B cell (primary cell): Measurements from ENCODE around the gene ATP6V1C2. TPM values are rescaled to one million over a fixed set of nuclear protein-coding genes. Genes with fewer than 3 reads are reported as not detected.

Source experiments
- ATAC-seq: fragments of 200-7000 bp; cut with Tn5 transposase; one replicate; pipeline ENCODE4 v1.10.0; 2021; ENCODE audit warnings: low read depth, mild to moderate bottlenecking, moderate number of reproducible peaks, moderate library complexity
- CTCF ChIA-PET: fragments of 350-600 bp; sonication (Branson Sonifier 250); formaldehyde crosslinking; loops from one replicate; lab custom pipeline; 2021; ENCODE audit warnings: antibody characterized with exemption, inconsistent platforms; lab: Charles Lee
- POLR2A ChIA-PET: fragments of 350-600 bp; sonication (Branson Sonifier 250); formaldehyde crosslinking; loops from one replicate; lab custom pipeline; 2021; ENCODE audit warnings: antibody characterized with exemption; lab: Charles Lee
- DNase-seq: peaks from one replicate; pipeline ENCODE4 v3.0.0; 2013
- H2AFZ ChIP-seq: 2 replicates; pipeline ENCODE4 v1.6.1; 2012; ENCODE audit warnings: mild to moderate bottlenecking, low read depth, low read length; ENCODE audit not compliant: insufficient read depth, poor library complexity, severe bottlenecking
- H3K27ac ChIP-seq, 2 donors: 1 replicate in 1 of 2; 2 replicates in 1 of 2; pipeline ENCODE4 v1.5.1; 2012 to 2013; ENCODE audit warnings: low read length in 2 of 2, mild to moderate bottlenecking in 2 of 2, moderate library complexity in 1 of 2
- H3K27me3 ChIP-seq, 4 experiments: fragments of 200-600 bp in 1 of 4; sonication (generic) in 1 of 4; replicated peaks in 1 of 4; 1 replicate in 2 of 4; 2 replicates in 2 of 4; pipeline versions ENCODE4 v1.6.1 to v1.7.0; 2013 to 2016; ENCODE audit warnings: low read length in 3 of 4, mild to moderate bottlenecking in 2 of 4, mixed read lengths in 1 of 4, moderate library complexity in 1 of 4; ENCODE audit not compliant: insufficient read depth in 4 of 4, control insufficient read depth in 3 of 4; ENCODE audit errors: control extremely low read depth in 1 of 4
- H3K36me3 ChIP-seq, 2 experiments: replicated peaks in 1 of 2; 1 replicate in 1 of 2; 2 replicates in 1 of 2; pipeline versions ENCODE4 v1.6.1 to v1.7.1; 2013; ENCODE audit warnings: low read length in 1 of 2; ENCODE audit not compliant: insufficient read depth in 2 of 2, control insufficient read depth in 1 of 2; ENCODE audit errors: control extremely low read depth in 1 of 2, extremely low read depth in 1 of 2
- H3K4me1 ChIP-seq, 2 donors: fragments of 200-600 bp in 1 of 2; sonication (generic) in 1 of 2; 1 replicate in 1 of 2; 2 replicates in 1 of 2; pipeline versions ENCODE4 v1.5.1 to v1.6.1; 2013 to 2017; ENCODE audit warnings: low read length in 2 of 2; ENCODE audit not compliant: control insufficient read depth in 2 of 2, insufficient read depth in 2 of 2
- H3K4me2 ChIP-seq: replicated peaks from 2 replicates; pipeline ENCODE3; 2012; ENCODE audit warnings: mild to moderate bottlenecking, low read depth, low read length; ENCODE audit not compliant: poor library complexity, severe bottlenecking
- H3K4me3 ChIP-seq, 5 experiments: fragments of 200-600 bp in 1 of 5; sonication (generic) in 1 of 5; 1 replicate in 3 of 5; 2 replicates in 2 of 5; pipeline versions ENCODE4 v1.5.1 to v1.7.0; 2011 to 2016; ENCODE audit warnings: low read length in 4 of 5, mild to moderate bottlenecking in 4 of 5, low read depth in 2 of 5, control low read depth in 1 of 5, moderate library complexity in 1 of 5; ENCODE audit not compliant: insufficient read depth in 1 of 5; ENCODE audit errors: control extremely low read depth in 1 of 5, extremely low read depth in 1 of 5
- H3K79me2 ChIP-seq: fragments of 200-600 bp; sonication (generic); one replicate; pipeline ENCODE4 v1.6.0; 2016; ENCODE audit warnings: low read length; ENCODE audit not compliant: control insufficient read depth, insufficient read depth
- H3K9ac ChIP-seq: fragments of 200-600 bp; sonication (generic); 2 replicates; pipeline ENCODE4 v1.6.1; 2017; ENCODE audit warnings: mild to moderate bottlenecking, low read length, moderate library complexity
- H3K9me3 ChIP-seq, 3 donors: one replicate each; pipeline versions ENCODE4 v1.6.1 to v1.7.1; 2013; ENCODE audit warnings: low read length in 2 of 3; ENCODE audit not compliant: control insufficient read depth in 2 of 3, insufficient read depth in 1 of 3; ENCODE audit errors: control extremely low read depth in 1 of 3
- H4K20me1 ChIP-seq: 2 replicates; pipeline ENCODE4 v1.6.0; 2012; ENCODE audit warnings: mild to moderate bottlenecking, low read length; ENCODE audit not compliant: insufficient read depth, control insufficient read depth, poor library complexity, severe bottlenecking
- H3K27ac Mint-ChIP-seq: one replicate; pipeline ENCODE4 v1.8.0; 2021; ENCODE audit warnings: mixed read lengths
- H3K27me3 Mint-ChIP-seq: one replicate; pipeline ENCODE4 v1.8.0; 2021; ENCODE audit warnings: mixed read lengths
- H3K4me1 Mint-ChIP-seq: one replicate; pipeline ENCODE4 v1.8.0; 2021; ENCODE audit warnings: mixed read lengths
- H3K4me3 Mint-ChIP-seq: one replicate; pipeline ENCODE4 v1.8.0; 2021; ENCODE audit warnings: mixed read lengths
- H3K9me3 Mint-ChIP-seq: one replicate; pipeline ENCODE4 v1.8.0; 2022; ENCODE audit warnings: mixed read lengths; ENCODE audit not compliant: insufficient read depth
- EZH2 ChIP-seq: IDR thresholded peaks from 2 replicates; pipeline ENCODE4 v1.6.1; 2012; ENCODE audit warnings: borderline replicate concordance, low read depth, mild to moderate bottlenecking, moderate library complexity, low read length; ENCODE audit not compliant: insufficient read depth, poor library complexity, severe bottlenecking
- WGBS: methylation state at CpG from one replicate; pipeline ENCODE4 v1.1.5; 2013; ENCODE audit warnings: missing lambda C conversion rate; ENCODE audit not compliant: insufficient coverage; 5-methylcytosine and 5-hydroxymethylcytosine counted together
- intact Hi-C: fragments of 100-400 bp; cut with micrococcal nuclease; formaldehyde crosslinking; loops from one replicate; pipeline ENCODE4 v1.10.0; 2022
- polyA plus RNA-seq: library from polyadenylated mRNA; depleted of rRNA; stranded (reverse); fragments of >200 nt; gene quantifications from 2 replicates; pipeline ENCODE4 v1.2.3, GENCODE V29; 2012
- total RNA-seq, 2 donors: library from RNA; stranded (reverse); fragments of 120-200 nt in 1 of 2; gene quantifications; 1 replicate in 1 of 2; 2 replicates in 1 of 2; pipeline versions ENCODE4 v1.2.3 to v1.2.4, GENCODE V29; 2013 to 2022
- TF ChIP-seq, protein P1 (sequence below): fragments of 200-600 bp; IDR thresholded peaks from one replicate; pipeline ENCODE4 v1.8.0; 2022; ENCODE audit warnings: antibody characterized with exemption, mild to moderate bottlenecking

Gene ATP6V1C2
- total and polyA plus RNA-seq, 2 donors (not counting 1 experiment from before 2014, with no cell fraction given) = 0.54 to 4.4 TPM

DNA sequence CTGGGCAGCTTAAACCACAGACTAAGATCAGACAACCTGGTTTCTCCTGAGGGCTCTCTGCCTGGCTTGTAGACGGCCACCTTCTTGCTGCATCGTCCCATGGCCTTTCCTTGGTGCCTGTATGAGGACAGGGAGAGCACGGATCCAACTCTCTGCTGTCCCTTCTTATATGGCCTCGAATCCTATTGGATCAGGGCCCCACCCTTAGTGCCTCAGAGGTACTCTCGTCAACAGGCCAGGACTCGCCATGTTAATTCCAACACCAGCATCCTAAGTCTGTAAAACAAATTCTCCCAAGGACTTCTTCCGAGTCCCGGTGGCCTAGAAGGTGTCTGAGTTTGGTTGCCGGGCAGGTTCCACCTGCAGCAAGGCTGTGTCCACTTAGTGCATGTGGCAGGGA is 40.2 kb downstream of the ATP6V1C2 start:
- intact Hi-C loops = no loop called here

DNA sequence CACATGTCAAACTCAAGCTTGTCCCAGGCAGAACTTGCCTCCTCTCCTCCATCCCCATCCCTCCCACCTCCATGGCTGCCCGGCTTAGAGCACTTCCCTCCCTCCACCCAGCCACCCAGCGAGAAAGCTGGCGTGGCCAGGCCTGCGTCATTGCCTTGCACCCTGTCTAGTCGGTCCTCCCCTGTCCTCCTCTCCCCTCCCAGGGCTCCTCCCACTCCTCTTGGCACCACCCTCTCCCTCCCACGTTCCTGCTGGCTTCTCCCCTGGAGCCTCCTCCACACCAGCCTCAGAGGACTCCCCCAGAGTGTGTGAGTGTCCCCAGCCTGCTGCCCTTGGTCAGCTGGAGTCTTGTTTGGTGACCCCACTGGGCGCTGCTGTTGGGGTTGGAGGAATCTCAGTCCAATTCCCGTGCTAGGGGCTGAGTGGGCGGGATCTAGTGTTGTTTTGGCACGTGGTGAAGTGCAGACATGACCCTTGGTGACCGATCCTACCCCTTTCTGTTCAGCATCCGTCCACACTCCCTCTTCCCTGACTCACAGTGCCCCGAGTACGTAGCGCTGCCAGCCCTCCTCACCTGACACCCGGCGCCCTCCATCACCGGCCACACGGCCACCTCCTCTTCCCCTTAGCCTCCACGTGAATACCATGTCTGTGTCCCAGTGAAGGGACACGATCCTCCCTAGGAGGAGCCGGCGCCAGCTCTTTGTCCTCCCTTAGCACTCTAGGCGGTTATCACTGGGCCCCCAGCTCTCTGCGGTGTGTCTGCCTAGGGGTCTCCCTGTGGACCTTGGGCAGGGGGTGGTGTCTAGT is 41.4 kb downstream of the ATP6V1C2 start:
- Histone ChIP-seq H2AFZ (no peak overlapping the region), H3K4me1 (peaks cover 8 to 9% of the 10 kb centered on the region in 2 donors), H3K27ac (no peak overlapping the region), H3K9ac (no peak overlapping the region), H4K20me1 (no peaks in the 10 kb centered on the region), H3K79me2 (no peaks in the 10 kb centered on the region), H3K4me2 (no peak overlapping the region), H3K4me3 (no peak overlapping the region), H3K9me3 (peaks cover 0 to 3% (median 0%) of the 10 kb centered on the region in 3 donors), H3K36me3 (no peaks in the 10 kb centered on the region), H3K27me3 (peaks cover 0 to 2% (median 0%) of the 10 kb centered on the region in 4 experiments)
- ATAC-seq (no peak), DNase-seq (no peak)
- intact Hi-C loops = no loop called here
- POLR2A ChIA-PET = no interaction called here
- TF ChIP-seq, protein P1, sequence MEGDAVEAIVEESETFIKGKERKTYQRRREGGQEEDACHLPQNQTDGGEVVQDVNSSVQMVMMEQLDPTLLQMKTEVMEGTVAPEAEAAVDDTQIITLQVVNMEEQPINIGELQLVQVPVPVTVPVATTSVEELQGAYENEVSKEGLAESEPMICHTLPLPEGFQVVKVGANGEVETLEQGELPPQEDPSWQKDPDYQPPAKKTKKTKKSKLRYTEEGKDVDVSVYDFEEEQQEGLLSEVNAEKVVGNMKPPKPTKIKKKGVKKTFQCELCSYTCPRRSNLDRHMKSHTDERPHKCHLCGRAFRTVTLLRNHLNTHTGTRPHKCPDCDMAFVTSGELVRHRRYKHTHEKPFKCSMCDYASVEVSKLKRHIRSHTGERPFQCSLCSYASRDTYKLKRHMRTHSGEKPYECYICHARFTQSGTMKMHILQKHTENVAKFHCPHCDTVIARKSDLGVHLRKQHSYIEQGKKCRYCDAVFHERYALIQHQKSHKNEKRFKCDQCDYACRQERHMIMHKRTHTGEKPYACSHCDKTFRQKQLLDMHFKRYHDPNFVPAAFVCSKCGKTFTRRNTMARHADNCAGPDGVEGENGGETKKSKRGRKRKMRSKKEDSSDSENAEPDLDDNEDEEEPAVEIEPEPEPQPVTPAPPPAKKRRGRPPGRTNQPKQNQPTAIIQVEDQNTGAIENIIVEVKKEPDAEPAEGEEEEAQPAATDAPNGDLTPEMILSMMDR = no peak
- no peak for TF ChIP-seq EZH2
- CTCF ChIA-PET = no interaction called here
- Mint-ChIP-seq H3K27ac (peak overlapping the region; percentile 46), H3K27me3 (no peaks in the 10 kb centered on the region), H3K4me3 (no peak overlapping the region), H3K4me1 (peaks cover 11% of the 10 kb centered on the region), H3K9me3 (no peaks in the 10 kb centered on the region)
- 83% methylated on average over 22 of the region's 25 CpGs for WGBS

More for the DNA sequence above, 40.2 kb downstream of the ATP6V1C2 start:
- ATAC-seq (no peak), DNase-seq (no peak)
- Mint-ChIP-seq H3K4me1 (peaks cover 11% of the 10 kb centered on the region), H3K27me3 (no peaks in the 10 kb centered on the region), H3K9me3 (no peaks in the 10 kb centered on the region), H3K4me3 (no peak overlapping the region), H3K27ac (no peak overlapping the region)
- Histone ChIP-seq H3K27ac (no peak overlapping the region), H3K36me3 (no peaks in the 10 kb centered on the region), H3K4me3 (no peak overlapping the region), H3K79me2 (no peaks in the 10 kb centered on the region), H4K20me1 (no peaks in the 10 kb centered on the region), H3K9ac (no peak overlapping the region), H2AFZ (no peak overlapping the region), H3K9me3 (peaks cover 0 to 3% (median 0%) of the 10 kb centered on the region in 3 donors), H3K4me1 (peaks cover 8 to 9% of the 10 kb centered on the region in 2 donors), H3K27me3 (peaks cover 0 to 2% (median 0%) of the 10 kb centered on the region in 4 experiments), H3K4me2 (no peak overlapping the region)
- POLR2A ChIA-PET = no interaction called here
- TF ChIP-seq EZH2 = no peak
- TF ChIP-seq, protein P1 = no peak
- 91% methylated on average over 8 of the region's 9 CpGs for WGBS
- CTCF ChIA-PET = no interaction called here
